OCI-LY1 (cell line): ENCODE results near the gene GRAMD1B.

Source experiments
- H2AFZ ChIP-seq: fragments of 200-600 bp; sonication (generic), shearing (Covaris generic); 2 replicates; pipeline ENCODE4 v1.6.0; 2014; ENCODE audit warnings: antibody characterized with exemption, mild to moderate bottlenecking, low read length
- H3F3A ChIP-seq: fragments of 200-600 bp; sonication (generic), shearing (Covaris generic); 2 replicates; pipeline ENCODE4 v1.6.0; 2014; ENCODE audit warnings: mild to moderate bottlenecking, antibody characterized with exemption, low read length, moderate library complexity; ENCODE audit not compliant: insufficient read depth
- H3K27ac ChIP-seq: fragments of 200-600 bp; sonication (generic); 2 replicates; pipeline ENCODE4 v1.5.1; 2014; ENCODE audit warnings: low read length, mixed run types, mild to moderate bottlenecking, low read depth; ENCODE audit not compliant: poor library complexity, severe bottlenecking
- H3K27me3 ChIP-seq: fragments of 200-600 bp; sonication (generic); 2 replicates; pipeline ENCODE4 v1.6.0; 2014; ENCODE audit warnings: antibody characterized with exemption, mild to moderate bottlenecking, low read length, moderate library complexity; ENCODE audit not compliant: insufficient read depth
- H3K36me3 ChIP-seq: fragments of 200-600 bp; sonication (generic); 2 replicates; pipeline ENCODE4 v1.6.1; 2014; ENCODE audit warnings: mild to moderate bottlenecking, antibody characterized with exemption, low read length, moderate library complexity, mixed read lengths; ENCODE audit not compliant: insufficient read depth
- H3K4me1 ChIP-seq: fragments of 200-600 bp; sonication (generic); 2 replicates; pipeline ENCODE4 v1.5.1; 2014; ENCODE audit warnings: mild to moderate bottlenecking, low read length, moderate library complexity; ENCODE audit not compliant: insufficient read depth, severe bottlenecking
- H3K4me2 ChIP-seq: fragments of 200-600 bp; sonication (generic), shearing (Covaris generic); 2 replicates; pipeline ENCODE4 v1.6.1; 2014; ENCODE audit warnings: low read length
- H3K4me3 ChIP-seq: fragments of 200-600 bp; sonication (generic); 2 replicates; pipeline ENCODE4 v1.5.1; 2014; ENCODE audit warnings: low read length, low read depth, mild to moderate bottlenecking, mixed read lengths; ENCODE audit not compliant: poor library complexity, severe bottlenecking
- H3K79me2 ChIP-seq: fragments of 200-600 bp; shearing (Covaris generic); 2 replicates; pipeline ENCODE4 v1.6.1; 2016; ENCODE audit warnings: mixed run types, low read length, mixed read lengths; ENCODE audit not compliant: insufficient read depth
- H3K9ac ChIP-seq: fragments of 200-600 bp; sonication (generic), shearing (Covaris generic); 2 replicates; pipeline ENCODE4 v1.6.1; 2014; ENCODE audit warnings: mild to moderate bottlenecking, low read length, mixed read lengths
- H3K9me2 ChIP-seq: fragments of 200-600 bp; sonication (generic), shearing (Covaris generic); 2 replicates; pipeline ENCODE4 v1.6.1; 2014; ENCODE audit warnings: low read depth, mild to moderate bottlenecking, low read length, mixed read lengths
- H3K9me3 ChIP-seq: fragments of 200-600 bp; shearing (Covaris generic); 2 replicates; pipeline ENCODE4 v1.6.1; 2014; ENCODE audit warnings: low read length, mixed read lengths
- H4K20me1 ChIP-seq: fragments of 200-600 bp; sonication (generic), shearing (Covaris generic); 2 replicates; pipeline ENCODE4 v1.6.0; 2016; ENCODE audit warnings: mild to moderate bottlenecking, low read length; ENCODE audit not compliant: insufficient read depth
- EZH2 ChIP-seq: fragments of 200-600 bp; sonication (generic), shearing (Covaris generic); IDR thresholded peaks from 2 replicates; pipeline ENCODE4 v1.8.0; 2017; ENCODE audit warnings: borderline replicate concordance, mixed run types, mild to moderate bottlenecking, antibody characterized with exemption, low read length, moderate library complexity, mixed read lengths
- TF ChIP-seq, protein P1 (sequence below): fragments of 200-600 bp; sonication (generic), shearing (Covaris generic); IDR thresholded peaks from 2 replicates; pipeline ENCODE4 v1.5.1; 2017; ENCODE audit warnings: mild to moderate bottlenecking, antibody characterized with exemption, low read length, moderate library complexity, mixed read lengths

The GRAMD1B gene

DNA sequence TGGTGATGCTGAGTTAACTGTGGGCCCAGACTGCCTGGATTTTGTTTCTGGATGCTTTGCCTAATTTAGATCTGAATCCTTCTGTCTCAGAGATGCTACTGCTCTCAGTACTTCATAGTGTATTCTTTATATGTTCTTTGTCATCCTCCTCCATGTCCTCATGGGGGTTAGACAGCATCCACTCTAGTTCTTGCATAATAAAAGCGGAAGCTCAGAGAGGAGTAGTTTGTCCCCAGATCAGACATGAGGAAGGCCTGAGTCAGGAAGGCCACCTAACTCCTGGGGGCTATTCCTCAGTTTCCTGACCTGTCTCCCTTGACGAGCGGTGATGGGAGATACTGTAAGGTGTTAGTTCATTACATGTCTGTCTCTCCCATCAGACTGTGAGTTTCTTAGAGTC lies 134.2 kb downstream of the GRAMD1B start:
- Histone ChIP-seq H3F3A (no peaks in the 10 kb centered on the region), H3K27ac (no peak overlapping the region), H3K9me3 (no peaks in the 10 kb centered on the region), H4K20me1 (no peaks in the 10 kb centered on the region), H3K79me2 (no peaks in the 10 kb centered on the region), H3K9ac (no peak overlapping the region), H2AFZ (no peak overlapping the region), H3K4me3 (no peak overlapping the region), H3K4me2 (no peak overlapping the region), H3K27me3 (0 out of 2 replicates have a peak, but pooled peaks cover 3% of the 10 kb centered on the region), H3K9me2 (no peaks in the 10 kb centered on the region), H3K4me1 (no peaks in the 10 kb centered on the region), H3K36me3 (no peaks in the 10 kb centered on the region)
- TF ChIP-seq, protein P1, sequence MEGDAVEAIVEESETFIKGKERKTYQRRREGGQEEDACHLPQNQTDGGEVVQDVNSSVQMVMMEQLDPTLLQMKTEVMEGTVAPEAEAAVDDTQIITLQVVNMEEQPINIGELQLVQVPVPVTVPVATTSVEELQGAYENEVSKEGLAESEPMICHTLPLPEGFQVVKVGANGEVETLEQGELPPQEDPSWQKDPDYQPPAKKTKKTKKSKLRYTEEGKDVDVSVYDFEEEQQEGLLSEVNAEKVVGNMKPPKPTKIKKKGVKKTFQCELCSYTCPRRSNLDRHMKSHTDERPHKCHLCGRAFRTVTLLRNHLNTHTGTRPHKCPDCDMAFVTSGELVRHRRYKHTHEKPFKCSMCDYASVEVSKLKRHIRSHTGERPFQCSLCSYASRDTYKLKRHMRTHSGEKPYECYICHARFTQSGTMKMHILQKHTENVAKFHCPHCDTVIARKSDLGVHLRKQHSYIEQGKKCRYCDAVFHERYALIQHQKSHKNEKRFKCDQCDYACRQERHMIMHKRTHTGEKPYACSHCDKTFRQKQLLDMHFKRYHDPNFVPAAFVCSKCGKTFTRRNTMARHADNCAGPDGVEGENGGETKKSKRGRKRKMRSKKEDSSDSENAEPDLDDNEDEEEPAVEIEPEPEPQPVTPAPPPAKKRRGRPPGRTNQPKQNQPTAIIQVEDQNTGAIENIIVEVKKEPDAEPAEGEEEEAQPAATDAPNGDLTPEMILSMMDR, result no peak
- no peak for TF ChIP-seq EZH2

DNA sequence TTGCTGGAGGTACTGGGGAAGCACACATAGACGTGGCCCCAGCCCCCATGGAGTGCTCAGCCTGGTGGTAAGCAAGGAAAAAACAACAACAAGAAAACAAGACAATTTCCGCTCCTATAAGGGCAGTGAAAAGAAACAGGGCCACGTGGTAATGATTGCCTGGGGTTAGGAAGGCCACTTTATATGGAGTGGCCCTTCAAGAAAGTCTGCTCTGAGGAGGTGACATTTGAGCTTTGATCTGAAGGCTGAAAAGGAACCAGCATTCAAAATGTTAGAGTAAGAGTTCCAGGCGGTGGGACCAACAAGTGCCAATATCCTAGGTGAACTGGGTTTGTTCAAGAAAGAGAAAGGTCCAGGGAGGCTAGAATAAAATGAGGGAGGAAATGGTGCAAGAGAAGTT lies 136.8 kb downstream of the GRAMD1B start:
- no peaks in the 10 kb centered on the region for H4K20me1 ChIP-seq
- no peak overlapping the region for H3K27ac ChIP-seq
- no peaks in the 10 kb centered on the region for H3K27me3 ChIP-seq
- no peaks in the 10 kb centered on the region for H3F3A ChIP-seq
- H3K9ac ChIP-seq, result no peak overlapping the region
- no peaks in the 10 kb centered on the region for H3K9me2 ChIP-seq
- H3K79me2 ChIP-seq, result no peaks in the 10 kb centered on the region
- no peak for TF ChIP-seq EZH2
- TF ChIP-seq, protein P1, result no peak
- H3K36me3 ChIP-seq, result no peaks in the 10 kb centered on the region
- H2AFZ ChIP-seq, result no peak overlapping the region
- no peaks in the 10 kb centered on the region for H3K4me1 ChIP-seq
- no peak overlapping the region for H3K4me2 ChIP-seq
- H3K4me3 ChIP-seq, result no peak overlapping the region
- no peaks in the 10 kb centered on the region for H3K9me3 ChIP-seq

DNA sequence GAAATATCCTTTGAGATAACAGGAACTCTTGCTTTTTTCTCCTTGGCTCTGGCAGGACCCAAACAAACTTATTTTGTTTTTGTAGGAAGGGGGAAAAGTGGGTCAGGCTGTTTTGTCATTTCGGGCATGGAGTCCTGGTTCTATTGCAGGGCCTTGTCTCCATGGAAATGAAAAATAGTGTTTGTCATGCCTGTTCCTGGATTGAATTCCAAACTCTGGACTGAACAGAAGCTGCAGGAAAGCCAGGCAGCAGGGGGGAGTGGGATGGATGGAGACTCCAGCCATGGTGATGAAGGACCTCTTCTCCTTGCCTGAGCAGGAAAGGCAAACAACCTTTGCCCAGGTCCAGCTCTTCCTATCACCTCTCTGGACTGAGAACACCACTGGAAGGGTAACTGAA lies 137.4 kb downstream of the GRAMD1B start:
- Histone ChIP-seq H3K27ac (no peak overlapping the region), H3K4me1 (no peaks in the 10 kb centered on the region), H3K27me3 (no peaks in the 10 kb centered on the region), H3K9me3 (no peaks in the 10 kb centered on the region), H3K9ac (no peak overlapping the region), H3K79me2 (no peaks in the 10 kb centered on the region), H3F3A (no peaks in the 10 kb centered on the region), H3K4me3 (no peak overlapping the region), H3K9me2 (no peaks in the 10 kb centered on the region), H2AFZ (no peak overlapping the region), H3K36me3 (no peaks in the 10 kb centered on the region), H4K20me1 (no peaks in the 10 kb centered on the region), H3K4me2 (no peak overlapping the region)
- TF ChIP-seq, protein P1, result no peak
- no peak for TF ChIP-seq EZH2
